Heart right ventricle (tissue), 16 donors: ENCODE measurements around the gene ZNF516. TPM values are rescaled to one million over a fixed set of nuclear protein-coding genes. Genes with fewer than 3 reads are reported as not detected.

Source experiments
- ATAC-seq, 8 donors: fragments of 200-7000 bp; cut with Tn5 transposase; one replicate each; pipeline ENCODE4 v1.9.1; 2020; ENCODE audit warnings: mild to moderate bottlenecking in 8 of 8, moderate library complexity in 8 of 8, moderate number of reproducible peaks in 1 of 8
- DNase-seq, 2 donors: peaks; one replicate each; pipeline ENCODE4 v3.0.0-alpha.2; 2020
- H3K27ac ChIP-seq, 10 donors: fragments of 200-600 bp; sonication (generic) in 2 of 10; one replicate each; pipeline versions ENCODE4 v1.5.0 to v1.8.0; 2020 to 2022; ENCODE audit warnings: mild to moderate bottlenecking in 3 of 10
- H3K27me3 ChIP-seq, 7 donors: fragments of 200-600 bp; one replicate each; pipeline ENCODE4 v1.8.0; 2021 to 2022; ENCODE audit warnings: mild to moderate bottlenecking in 2 of 7
- H3K36me3 ChIP-seq, 9 donors: fragments of 200-600 bp; sonication (generic) in 1 of 9; one replicate each; pipeline versions ENCODE4 v1.5.0 to v1.8.0; 2020 to 2022; ENCODE audit warnings: mild to moderate bottlenecking in 2 of 9
- H3K4me1 ChIP-seq, 9 donors: fragments of 200-600 bp; sonication (generic) in 1 of 9; one replicate each; pipeline versions ENCODE4 v1.5.0 to v1.8.0; 2020 to 2022; ENCODE audit warnings: mild to moderate bottlenecking in 4 of 9
- H3K4me3 ChIP-seq, 10 donors: fragments of 200-600 bp; sonication (generic) in 2 of 10; one replicate each; pipeline versions ENCODE4 v1.5.0 to v1.8.0; 2020 to 2022; ENCODE audit warnings: mild to moderate bottlenecking in 7 of 10, moderate library complexity in 2 of 10
- H3K9me3 ChIP-seq, 11 donors: fragments of 200-600 bp in 10 of 11; sonication (generic) in 2 of 11; one replicate each; pipeline versions ENCODE4 v1.5.0 to v1.8.0; 2013 to 2022; ENCODE audit warnings: mild to moderate bottlenecking in 2 of 11, control low read depth in 1 of 11, moderate library complexity in 1 of 11
- CTCF ChIP-seq, 9 donors: fragments of 200-600 bp; sonication (generic) in 2 of 9; IDR thresholded peaks; one replicate each; pipeline versions ENCODE4 v1.5.0 to v1.8.0; 2021 to 2022; ENCODE audit warnings: antibody characterized with exemption in 9 of 9, mild to moderate bottlenecking in 5 of 9, moderate library complexity in 1 of 9
- WGBS, 2 donors: extraction: QIAGEN DNeasy Blood & Tissue Kit; methylation state at CpG; one replicate each; pipeline ENCODE4 v1.1.7; 2013; ENCODE audit warnings: inconsistent platforms in 1 of 2; 5-methylcytosine and 5-hydroxymethylcytosine counted together
- intact Hi-C, 10 donors: fragments of 100-400 bp; cut with DNase I; formaldehyde crosslinking; loops; one replicate each; pipeline versions ENCODE4 v1.11.1 to v1.14.2; 2022
- polyA plus RNA-seq, 2 donors: library from polyadenylated mRNA; stranded (reverse); fragments of 200-250 nt; gene quantifications; one replicate each; pipeline ENCODE4 v1.2.3, GENCODE V29; 2013
- total RNA-seq, 10 donors: library from RNA; stranded (reverse); fragmentation: NEBNext Ultra II Directional in 3 of 10; extraction: Animal tissue kit (Norgen Biotek cat#: 25700) in 3 of 10; gene quantifications; one replicate each; pipeline versions ENCODE4 v1.2.1 to v1.2.4, GENCODE V29; 2021 to 2023
- donor health status: Arrhythmogenic right ventricular cardiomyopathy.
- donor health status: ischemic (EF 13 %, LVEDD 7.1; RV severe dilation, severe dysfunction).
- donor health status: healthy with polysubstance abuse.
- donor health status: DM: no; HTN: yes; CAD: no.
- donor health status: DM: no; HTN: no; CAD: no.
- donor health status: ischemic (EF 25% LVEDD 6.9; RV normal size, moderate dysfunction).
- donor health status: ischemic (EF 25% LVEDD 5.7; RV mildly dilated, moderate dysfunction).
- donor health status: healthy.
- donor health status: DM: yes; HTN: yes; CAD: no.
- donor health status: Ischemic cardiomyopathy.
- donor health status: ischemic (EF 35%, LVEDD 5.7; RV mildly dilated, moderate dysfunction).
- donor health status: nonischemic (EF 11% LVEDD 7.7; RV severe dilation, severe dysfunction).
- donor health status: DM: yes; HTN: yes; CAD: no.
- donor health status: PGD.
- donor health status: ischemic (EF 29% LVEDD 5.4; RV normal size, mild dysfunction).
- donor health status: nonischemic (EF 23%, LVEDD 6.1; RV moderate dilation, normal function).

ZNF516 gene
- total and polyA plus RNA-seq, 12 donors: 2.6 to 24.8 (median 17.3) TPM

- Histone ChIP-seq H3K27me3 (no peaks in the 10 kb centered on the region), H3K36me3 (no peaks in the 10 kb centered on the region), H3K4me3 (no peak overlapping the region), H3K27ac (peak overlapping the region in 1 of 10 donors; percentile 76), H3K9me3 (no peaks in the 10 kb centered on the region), H3K4me1 (peaks cover 0 to 41% (median 0%) of the 10 kb centered on the region in 9 donors)
- intact Hi-C loops: loop anchor here in 1 of 10 donors (5.0 kb wide), 1 partner anchor 208 kb away; no protein-coding TSS in a partner anchor
- peak in 1 of 8 donors; percentile 27 for ATAC-seq
- WGBS, 2 donors: 72 to 74% methylated on average over 15 of the region's 15 CpGs
- TF ChIP-seq CTCF (IDR thresholded peaks at IDR 0.05): no peak
- DNase-seq: no peak
Measured at GRCh38 chr18:76503649-76504386, 8.8 kb upstream of the ZNF516 start.

DNA sequence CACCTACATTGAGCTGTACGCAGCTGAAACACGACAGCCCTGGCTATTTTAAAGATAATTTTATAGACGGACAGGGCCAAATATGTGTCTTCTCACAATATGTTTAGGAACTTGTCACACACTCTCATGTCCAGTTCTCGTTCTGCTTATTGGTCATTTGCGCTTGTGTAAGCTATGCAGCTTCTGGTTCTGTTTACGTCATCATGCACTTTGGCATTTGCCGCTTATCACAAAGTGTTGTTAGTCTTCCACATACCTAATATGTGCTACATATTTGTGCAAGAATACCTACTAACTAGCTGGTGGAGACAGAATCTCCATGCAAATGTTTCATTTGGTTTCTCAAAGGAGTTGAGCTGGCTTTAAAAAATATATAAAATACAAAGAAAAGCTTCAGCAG lies 7.5 kb upstream of the ZNF516 start:
- WGBS, 2 donors: 90% methylated on average over 7 of the region's 7 CpGs
- Histone ChIP-seq H3K4me3 (no peak overlapping the region), H3K36me3 (no peaks in the 10 kb centered on the region), H3K27ac (peak overlapping the region in 1 of 10 donors; percentile 76), H3K27me3 (no peaks in the 10 kb centered on the region), H3K9me3 (no peaks in the 10 kb centered on the region), H3K4me1 (peaks cover 0 to 51% (median 0%) of the 10 kb centered on the region in 9 donors)
- intact Hi-C loops: loop anchor here in 1 of 10 donors (5.0 kb wide), 1 partner anchor 210 kb away; no protein-coding TSS in a partner anchor
- no peak for TF ChIP-seq CTCF (IDR thresholded peaks at IDR 0.05)
- DNase-seq (no peak), ATAC-seq (no peak)

GRCh38 chr18:76499637-76500340 lies 4.7 kb upstream of the ZNF516 start:
- H3K9me3 ChIP-seq: no peaks in the 10 kb centered on the region
- H3K36me3 ChIP-seq: no peaks in the 10 kb centered on the region
- WGBS, 2 donors: 75 to 78% methylated on average over 10 of the region's 10 CpGs
- intact Hi-C loops: loop anchor here in 3 of 10 donors (5.0 to 10.0 kb wide), 4 partner anchors 85 to 213 kb away; no protein-coding TSS in a partner anchor
- DNase-seq (no peak), ATAC-seq (no peak)
- peaks cover 0 to 46% (median 4%) of the 10 kb centered on the region in 9 donors for H3K4me1 ChIP-seq
- H3K4me3 ChIP-seq: no peak overlapping the region
- H3K27ac ChIP-seq: peak overlapping the region in 1 of 10 donors; percentile 66
- TF ChIP-seq CTCF (IDR thresholded peaks at IDR 0.05): no peak
- H3K27me3 ChIP-seq: no peaks in the 10 kb centered on the region

- H3K27me3 ChIP-seq: no peaks in the 10 kb centered on the region
- H3K4me3 ChIP-seq: no peak overlapping the region
- DNase-seq (no peak), ATAC-seq (no peak)
- intact Hi-C loops: loop anchor here in 3 of 10 donors (10.0 kb wide), 3 partner anchors 84 to 126 kb away; no protein-coding TSS in a partner anchor
- no peaks in the 10 kb centered on the region for H3K9me3 ChIP-seq
- peaks cover 0 to 46% (median 5%) of the 10 kb centered on the region in 9 donors for H3K4me1 ChIP-seq
- no peaks in the 10 kb centered on the region for H3K36me3 ChIP-seq
- TF ChIP-seq CTCF (IDR thresholded peaks at IDR 0.05): no peak
- H3K27ac ChIP-seq: peak overlapping the region in 1 of 10 donors; percentile 26
- WGBS, 2 donors: 80 to 85% methylated on average over 8 of the region's 8 CpGs
Measured at GRCh38 chr18:76499021-76499420, 4.0 kb upstream of the ZNF516 start.
